Muscle layer of colon (tissue), 2 donors: Measurements from ENCODE around the gene KDM2A.
"Not testable (repeated sequence)": the region's sequence is repeated elsewhere in the genome, so short reads cannot be mapped to it uniquely, and the experiment has no call there.

Experiments
- H3K27ac ChIP-seq: one replicate; pipeline ENCODE4 v1.7.0; 2013; ENCODE audit warnings: low read depth, mild to moderate bottlenecking, low read length, moderate library complexity
- H3K27me3 ChIP-seq, 2 donors: one replicate each; pipeline ENCODE4 v1.7.0; 2013; ENCODE audit warnings: low read length in 2 of 2, mild to moderate bottlenecking in 2 of 2; ENCODE audit not compliant: insufficient read depth in 2 of 2, control insufficient read depth in 1 of 2
- H3K36me3 ChIP-seq: one replicate; pipeline ENCODE4 v1.7.0; 2013; ENCODE audit warnings: mild to moderate bottlenecking, low read length; ENCODE audit not compliant: insufficient read depth
- H3K4me1 ChIP-seq: one replicate; pipeline ENCODE4 v1.7.0; 2013; ENCODE audit warnings: mild to moderate bottlenecking, low read length; ENCODE audit not compliant: insufficient read depth
- H3K4me3 ChIP-seq, 2 donors: one replicate each; pipeline ENCODE4 v1.7.0; 2013; ENCODE audit warnings: low read length in 2 of 2, low read depth in 1 of 2, mild to moderate bottlenecking in 1 of 2, moderate library complexity in 1 of 2
- H3K9ac ChIP-seq: one replicate; pipeline ENCODE4 v1.7.0; 2013; ENCODE audit warnings: low read length
- H3K9me3 ChIP-seq: one replicate; pipeline ENCODE4 v1.7.0; 2013; ENCODE audit warnings: mild to moderate bottlenecking, low read length
- donor health status: abdominal sarcoma.
- donor health status: Adenocarcinoma of cecum.

The KDM2A gene

DNA sequence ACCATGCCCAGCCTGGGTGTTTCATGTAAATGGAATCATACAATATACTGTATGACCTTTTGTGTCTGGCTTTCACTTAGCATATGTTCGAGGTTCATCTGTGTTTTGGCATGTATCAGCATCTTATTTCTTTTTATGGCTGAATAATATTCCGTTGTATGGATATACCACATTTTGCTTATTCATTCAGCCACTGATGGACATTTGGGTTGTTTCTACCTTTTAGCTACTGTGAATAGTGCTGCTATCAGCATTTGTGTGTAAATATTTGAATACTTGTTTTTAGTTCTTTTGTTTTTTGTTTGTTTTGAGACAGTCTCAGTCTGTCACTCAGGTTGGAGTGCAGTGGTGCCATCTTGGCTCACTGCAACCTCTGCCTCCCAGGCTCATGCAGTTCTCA is 35.7 kb downstream of the KDM2A start:
- Histone ChIP-seq H3K9ac (no peak overlapping the region), H3K4me3 (no peak overlapping the region), H3K27ac (no peak overlapping the region), H3K4me1 (peaks cover 7% of the 10 kb centered on the region), H3K9me3 (no peaks in the 10 kb centered on the region), H3K27me3 (no peaks in the 10 kb centered on the region), H3K36me3 (peaks cover 12% of the 10 kb centered on the region)

DNA sequence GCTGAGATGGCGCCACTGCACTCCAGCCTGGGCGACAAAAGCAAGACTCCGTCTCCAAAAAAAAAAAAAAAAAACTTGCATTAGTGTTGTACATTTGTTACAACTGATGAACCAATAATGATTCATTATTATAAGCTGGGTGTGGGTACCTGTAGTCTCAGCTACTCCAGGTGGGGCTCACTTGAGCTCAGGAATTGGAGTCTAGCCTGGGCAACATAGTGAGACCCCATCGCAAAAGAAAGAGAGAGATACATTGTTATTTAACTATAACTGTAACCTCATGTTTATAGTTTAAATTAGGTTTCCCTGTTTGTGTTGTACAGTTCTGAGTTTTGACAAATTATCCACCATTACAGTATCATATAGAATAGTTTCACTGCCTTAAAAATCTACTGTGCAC is 38.6 kb downstream of the KDM2A start:
- Histone ChIP-seq H3K9me3 (no peaks in the 10 kb centered on the region), H3K27me3 (no peaks in the 10 kb centered on the region), H3K27ac (no peak overlapping the region), H3K36me3 (no peaks in the 10 kb centered on the region), H3K4me1 (peaks cover 7% of the 10 kb centered on the region), H3K4me3 (no peak overlapping the region), H3K9ac (no peak overlapping the region)

DNA sequence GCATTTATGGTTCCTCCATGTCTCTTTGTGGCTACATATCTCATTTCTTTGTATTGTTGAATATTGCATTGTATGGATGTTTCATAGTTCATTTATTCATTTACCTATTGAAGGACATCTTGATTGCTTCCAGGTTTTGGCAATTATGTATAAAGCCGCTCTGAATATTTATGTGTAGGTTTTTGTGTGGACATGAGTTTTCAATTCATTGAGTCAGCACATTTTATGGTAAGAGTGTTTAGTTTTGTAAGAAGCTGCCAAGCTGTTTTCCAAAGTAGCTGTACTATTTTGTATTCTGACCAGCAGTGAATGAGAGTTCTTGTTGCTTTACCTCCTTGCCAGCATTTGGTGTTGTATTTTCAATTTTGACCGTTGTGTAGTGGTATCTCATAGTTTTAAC is 39.2 kb downstream of the KDM2A start:
- Histone ChIP-seq H3K27ac (no peak overlapping the region), H3K9me3 (no peaks in the 10 kb centered on the region), H3K4me1 (peaks cover 7% of the 10 kb centered on the region), H3K36me3 (no peaks in the 10 kb centered on the region), H3K9ac (no peak overlapping the region), H3K4me3 (no peak overlapping the region), H3K27me3 (no peaks in the 10 kb centered on the region)

GRCh38 chr11:67160045-67160444 is 41.0 kb downstream of the KDM2A start:
- no peak overlapping the region for H3K9ac ChIP-seq
- no peaks in the 10 kb centered on the region for H3K9me3 ChIP-seq

DNA sequence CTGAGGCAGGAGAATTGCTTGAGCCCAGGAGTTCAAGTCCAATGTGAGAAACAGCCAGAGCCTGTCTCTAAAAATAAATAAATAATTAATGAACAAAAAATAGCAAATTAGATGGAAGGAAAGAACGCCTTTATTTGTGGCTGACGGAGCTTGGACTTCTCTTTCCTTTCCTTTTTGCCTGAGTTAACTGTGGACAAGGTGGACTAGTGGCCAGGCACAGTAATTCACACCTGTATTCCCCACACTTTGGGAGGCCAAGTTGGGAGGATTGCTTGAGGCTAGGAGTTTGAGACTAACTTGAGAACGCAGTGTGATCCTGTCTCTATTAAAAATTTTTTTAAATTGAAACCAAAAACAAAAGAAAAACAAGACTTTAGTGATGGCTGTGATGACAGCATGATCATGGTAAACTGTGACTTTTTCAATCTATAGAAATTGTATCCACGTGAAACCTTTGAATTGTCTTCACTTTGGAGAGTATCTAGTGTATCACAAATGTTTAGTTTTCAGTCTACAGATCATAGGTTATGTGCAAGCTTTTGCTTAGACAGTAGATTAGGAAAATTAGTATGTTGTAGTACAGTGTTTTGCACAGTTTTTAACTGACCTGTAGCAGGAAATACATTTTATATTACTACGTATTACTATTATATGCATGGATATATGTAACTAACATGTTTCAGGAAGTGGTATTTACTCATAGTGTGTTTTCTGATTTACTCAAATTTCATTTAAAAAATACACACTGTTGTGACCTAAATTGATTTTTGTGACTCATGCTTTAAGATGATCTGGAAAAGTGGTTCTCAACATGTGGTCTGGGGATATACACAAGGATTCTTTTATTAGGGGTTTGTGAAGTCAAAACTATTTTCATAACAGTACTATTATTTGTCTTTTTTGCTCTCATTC is 42.1 kb downstream of the KDM2A start:
- H3K27ac ChIP-seq, result no peak overlapping the region
- no peaks in the 10 kb centered on the region for H3K36me3 ChIP-seq
- no peaks in the 10 kb centered on the region for H3K27me3 ChIP-seq
- no peak overlapping the region for H3K9ac ChIP-seq
- no peaks in the 10 kb centered on the region for H3K9me3 ChIP-seq
- H3K4me1 ChIP-seq, result peaks cover 7% of the 10 kb centered on the region
- no peak overlapping the region for H3K4me3 ChIP-seq

More at GRCh38 chr11:67160045-67160444, 41.0 kb downstream of the KDM2A start:
- Histone ChIP-seq H3K36me3 (no peaks in the 10 kb centered on the region), H3K4me1 (peaks cover 7% of the 10 kb centered on the region), H3K27me3 (no peaks in the 10 kb centered on the region), H3K4me3 (no peak overlapping the region), H3K27ac (no peak overlapping the region)

DNA sequence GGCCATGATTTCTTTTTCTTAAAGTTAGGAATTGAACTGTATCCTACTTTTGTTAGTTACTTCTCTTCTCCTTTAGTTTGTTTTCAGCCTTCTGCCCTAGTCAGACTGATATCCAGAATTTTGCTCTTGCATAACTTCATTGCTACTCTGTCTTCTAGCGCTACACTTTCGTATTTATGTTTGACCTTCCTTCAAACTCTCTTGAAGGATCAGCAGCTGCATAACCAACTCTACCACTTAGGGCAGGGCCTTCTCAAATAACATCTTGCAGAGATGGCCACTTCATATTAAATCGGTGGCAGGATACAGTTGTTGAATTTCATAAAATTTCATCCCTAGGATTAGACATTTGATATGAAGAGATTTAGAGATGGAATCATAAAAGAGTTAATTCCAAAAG is 43.9 kb downstream of the KDM2A start:
- Histone ChIP-seq H3K4me1 (peaks cover 14% of the 10 kb centered on the region), H3K27ac (no peak overlapping the region), H3K9ac (no peak overlapping the region), H3K4me3 (no peak overlapping the region), H3K9me3 (no peaks in the 10 kb centered on the region), H3K36me3 (no peaks in the 10 kb centered on the region), H3K27me3 (no peaks in the 10 kb centered on the region)

DNA sequence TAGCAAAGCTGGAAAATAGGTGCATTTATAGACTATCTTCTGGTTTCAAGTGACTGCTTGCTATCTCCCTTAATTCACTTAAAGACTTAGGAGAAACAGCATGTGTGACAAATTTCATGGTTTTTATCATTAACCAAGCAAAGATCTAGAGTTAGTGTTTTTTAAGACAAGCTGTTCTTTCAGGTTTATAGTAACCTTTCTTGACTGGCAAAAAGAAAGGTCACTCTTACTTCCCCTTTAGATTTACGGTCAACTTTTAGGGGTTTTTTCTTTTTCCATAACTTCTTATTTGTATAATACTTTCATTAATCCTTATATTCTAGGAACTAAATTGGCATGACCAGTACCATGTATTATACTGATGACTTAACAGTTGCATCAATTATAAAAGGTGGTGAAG is 46.6 kb downstream of the KDM2A start:
- Histone ChIP-seq H3K27me3 (no peaks in the 10 kb centered on the region), H3K4me3 (no peak overlapping the region), H3K27ac (no peak overlapping the region), H3K4me1 (peaks cover 12% of the 10 kb centered on the region), H3K9ac (no peak overlapping the region), H3K9me3 (no peaks in the 10 kb centered on the region), H3K36me3 (no peaks in the 10 kb centered on the region)

DNA sequence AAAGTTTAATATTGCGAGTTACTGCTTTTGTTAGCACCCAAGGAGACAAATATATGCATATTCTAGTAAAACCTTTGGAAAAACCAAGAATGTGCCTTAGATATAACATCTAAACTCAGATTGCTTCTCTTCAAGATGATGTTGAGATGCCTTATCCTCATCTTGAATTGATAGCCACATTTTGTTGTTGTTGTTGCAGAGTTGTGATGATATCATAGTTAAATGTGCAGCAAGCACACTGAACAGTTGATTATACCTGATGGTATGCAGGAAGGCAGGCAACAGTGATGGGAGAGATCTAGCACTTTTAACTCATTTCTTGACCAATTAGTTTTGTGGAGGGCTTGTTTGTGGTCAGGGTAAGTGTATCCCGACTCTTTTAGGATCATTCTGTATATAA is 48.0 kb downstream of the KDM2A start:
- no peak overlapping the region for H3K27ac ChIP-seq
- no peaks in the 10 kb centered on the region for H3K36me3 ChIP-seq
- H3K9me3 ChIP-seq, result no peaks in the 10 kb centered on the region
- no peak overlapping the region for H3K4me3 ChIP-seq
- no peak overlapping the region for H3K9ac ChIP-seq
- H3K4me1 ChIP-seq, result peaks cover 16% of the 10 kb centered on the region
- H3K27me3 ChIP-seq, result no peaks in the 10 kb centered on the region

DNA sequence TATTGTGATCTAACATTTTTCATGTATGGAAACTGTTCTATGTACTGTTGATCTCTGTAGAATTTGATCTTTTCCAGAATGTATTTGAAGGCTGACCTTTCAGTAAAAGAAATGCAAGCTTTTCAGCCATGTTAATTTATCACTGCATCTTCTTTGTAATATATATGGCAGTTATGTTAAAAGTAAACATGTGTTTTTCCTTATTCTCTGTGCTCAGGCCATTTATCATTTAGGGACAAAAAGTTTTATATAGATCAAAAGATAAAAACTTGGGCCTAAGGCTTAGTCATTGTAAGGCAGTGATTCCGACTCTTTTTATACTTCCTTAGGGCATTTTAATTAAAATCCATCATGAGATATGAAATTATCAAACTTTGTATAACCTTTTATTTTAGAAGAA is 48.7 kb downstream of the KDM2A start:
- Histone ChIP-seq H3K36me3 (no peaks in the 10 kb centered on the region), H3K27me3 (no peaks in the 10 kb centered on the region), H3K9me3 (no peaks in the 10 kb centered on the region), H3K4me1 (peaks cover 16% of the 10 kb centered on the region), H3K4me3 (no peak overlapping the region), H3K27ac (no peak overlapping the region), H3K9ac (no peak overlapping the region)

DNA sequence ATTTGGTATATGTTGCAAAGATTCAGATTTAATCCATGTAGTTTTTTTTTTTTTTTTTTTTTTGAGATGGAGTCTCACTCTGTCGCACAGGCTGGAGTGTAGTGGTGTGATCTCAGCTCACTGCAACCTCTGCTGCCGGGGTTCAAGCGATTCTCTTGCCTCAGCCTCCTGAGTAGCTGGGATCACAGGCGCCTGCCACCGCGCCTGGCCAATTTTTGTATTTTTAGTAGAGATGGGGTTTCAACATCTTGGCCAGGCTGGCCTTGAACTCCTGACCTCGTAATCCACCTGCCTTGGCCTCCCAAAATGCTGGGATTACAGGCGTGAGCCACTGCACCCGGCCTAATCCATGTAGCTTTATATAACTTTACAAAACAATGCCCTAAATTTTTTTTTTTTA is 49.8 kb downstream of the KDM2A start:
- not testable (repeated sequence) for H3K36me3 ChIP-seq, H3K27ac ChIP-seq, H3K9ac ChIP-seq, H3K9me3 ChIP-seq, H3K4me3 ChIP-seq, H3K27me3 ChIP-seq
- peaks cover 16% of the 10 kb centered on the region for H3K4me1 ChIP-seq

- H3K4me1 ChIP-seq, result peaks cover 4% of the 10 kb centered on the region
Measured at GRCh38 chr11:67174311-67174710, 55.2 kb downstream of the KDM2A start.

More at GRCh38 chr11:67174311-67174710, 55.2 kb downstream of the KDM2A start:
- Histone ChIP-seq H3K9ac (no peak overlapping the region), H3K27me3 (no peaks in the 10 kb centered on the region), H3K36me3 (no peaks in the 10 kb centered on the region), H3K4me3 (no peak overlapping the region), H3K9me3 (no peaks in the 10 kb centered on the region), H3K27ac (no peak overlapping the region)
